HepG2 (cell line): ENCODE data around the gene NDUFS7. TPM values are rescaled to one million over a fixed set of nuclear protein-coding genes. Genes with fewer than 3 reads are reported as not detected.

Experiments
- ATM ChIP-seq: fragments of 450-650 bp; IDR thresholded peaks from 2 replicates; pipeline ENCODE4 v1.7.1; 2017; ENCODE audit warnings: mild to moderate bottlenecking, borderline replicate concordance
- CC2D1A ChIP-seq: sonication (generic); formaldehyde crosslinking; IDR thresholded peaks from 2 replicates; pipeline ENCODE4 v1.8.1; 2023; ENCODE audit warnings: mild to moderate bottlenecking, missing genetic modification reagents
- CCAR2 ChIP-seq: fragments of 200-400 bp; formaldehyde crosslinking; optimal IDR thresholded peaks from 2 replicates; pipeline ENCODE3; 2018; ENCODE audit warnings: low read depth, mild to moderate bottlenecking, low read length, moderate library complexity
- CHD2 ChIP-seq: IDR thresholded peaks from 2 replicates; pipeline ENCODE4 v1.6.1; 2011; ENCODE audit warnings: low read depth, low read length, improper control_type of control experiment
- DMTF1 ChIP-seq: sonication (generic); formaldehyde crosslinking; IDR thresholded peaks from 2 replicates; pipeline ENCODE4 v1.4.0; 2020; ENCODE audit warnings: mild to moderate bottlenecking, missing genetic modification reagents
- EEA1 ChIP-seq: sonication (generic); formaldehyde crosslinking; IDR thresholded peaks from 2 replicates; pipeline ENCODE4 v1.5.1; 2020; ENCODE audit warnings: mild to moderate bottlenecking, missing genetic modification reagents, borderline replicate concordance
- FIP1L1 ChIP-seq: fragments of 200-400 bp; formaldehyde crosslinking; IDR thresholded peaks from 2 replicates; pipeline ENCODE4 v1.6.1; 2018; ENCODE audit warnings: low read depth, mild to moderate bottlenecking, low read length, moderate library complexity, borderline replicate concordance; ENCODE audit not compliant: insufficient read depth
- KLF12 ChIP-seq: sonication (generic); formaldehyde crosslinking; IDR thresholded peaks from 2 replicates; pipeline ENCODE4 v1.4.0; 2020; ENCODE audit warnings: missing genetic modification reagents, borderline replicate concordance
- NFIB ChIP-seq: sonication (generic); formaldehyde crosslinking; IDR thresholded peaks from 2 replicates; pipeline ENCODE4 v1.9.0; 2021; ENCODE audit warnings: missing genetic modification reagents, mild to moderate bottlenecking, borderline replicate concordance
- PRDM4 ChIP-seq: sonication (generic); formaldehyde crosslinking; IDR thresholded peaks from 2 replicates; pipeline ENCODE4 v1.9.0; 2021; ENCODE audit warnings: missing genetic modification reagents, borderline replicate concordance
- RFX3 ChIP-seq: IDR thresholded peaks from 2 replicates; pipeline ENCODE4 v1.6.1; 2016; ENCODE audit warnings: missing biosample characterization, missing genetic modification reagents
- SP4 ChIP-seq: sonication (generic); formaldehyde crosslinking; IDR thresholded peaks from 2 replicates; pipeline ENCODE4 v1.8.1; 2023; ENCODE audit warnings: mild to moderate bottlenecking, missing genetic modification reagents
- THAP8 ChIP-seq: sonication (generic); formaldehyde crosslinking; IDR thresholded peaks from 2 replicates; pipeline ENCODE4 v1.5.1; 2020; ENCODE audit warnings: missing genetic modification reagents, mild to moderate bottlenecking, borderline replicate concordance
- ZBTB8A ChIP-seq: sonication (generic); formaldehyde crosslinking; IDR thresholded peaks from 2 replicates; pipeline ENCODE4 v1.4.0; 2020; ENCODE audit warnings: mild to moderate bottlenecking, low read depth, missing genetic modification reagents, borderline replicate concordance
- ZMAT3 ChIP-seq: sonication (generic); formaldehyde crosslinking; conservative IDR thresholded peaks from 2 replicates; pipeline ENCODE4 v1.7.0; 2021; ENCODE audit warnings: missing genetic modification reagents
- ZNF761 ChIP-seq: sonication (generic); formaldehyde crosslinking; conservative IDR thresholded peaks from 2 replicates; pipeline ENCODE4 v1.4.0; 2020; ENCODE audit warnings: mild to moderate bottlenecking, missing genetic modification reagents
- ZNF839 ChIP-seq: sonication (generic); formaldehyde crosslinking; IDR thresholded peaks from 2 replicates; pipeline ENCODE4 v1.4.0; 2020; ENCODE audit warnings: missing genetic modification reagents, mild to moderate bottlenecking, borderline replicate concordance
- ZNF883 ChIP-seq: sonication (generic); formaldehyde crosslinking; IDR thresholded peaks from 2 replicates; pipeline ENCODE4 v1.5.1; 2020; ENCODE audit warnings: mild to moderate bottlenecking, missing genetic modification reagents; ENCODE audit errors: not compliant biosample characterization
- polyA plus RNA-seq, 8 experiments: library from polyadenylated mRNA; depleted of rRNA in 3 of 8; stranded (reverse) in 7 of 8; unstranded in 1 of 8; fragments of >200 nt; fragmentation: Illumina TruSeq in 4 of 8; extraction: Trizol in 4 of 8; gene quantifications; 2 replicates each; pipeline versions ENCODE4 v1.2.1 to v1.2.3, GENCODE V29; 2011 to 2016; ENCODE audit warnings: low read depth in 4 of 8, missing spikeins in 1 of 8, mixed read lengths in 1 of 8; ENCODE audit not compliant: insufficient read depth in 1 of 8
- total RNA-seq, 5 experiments: library from RNA; depleted of rRNA; stranded (reverse); fragments of >200 nt; fragmentation: Illumina TruSeq; extraction: Trizol; gene quantifications; 2 replicates each; pipeline ENCODE4 v1.2.3, GENCODE V29; 2016; ENCODE audit warnings: low read depth in 1 of 5
- TF ChIP-seq, protein P1 (sequence below): sonication (generic); formaldehyde crosslinking; conservative IDR thresholded peaks from 2 replicates; pipeline ENCODE4 v1.4.0; 2020; ENCODE audit warnings: missing genetic modification reagents

The NDUFS7 gene
- total and polyA plus RNA-seq, 2 of the 13 experiments (the other 11 are each of a cell fraction or from before 2014, with no cell fraction given), result 34.3 to 66.9 TPM

DNA sequence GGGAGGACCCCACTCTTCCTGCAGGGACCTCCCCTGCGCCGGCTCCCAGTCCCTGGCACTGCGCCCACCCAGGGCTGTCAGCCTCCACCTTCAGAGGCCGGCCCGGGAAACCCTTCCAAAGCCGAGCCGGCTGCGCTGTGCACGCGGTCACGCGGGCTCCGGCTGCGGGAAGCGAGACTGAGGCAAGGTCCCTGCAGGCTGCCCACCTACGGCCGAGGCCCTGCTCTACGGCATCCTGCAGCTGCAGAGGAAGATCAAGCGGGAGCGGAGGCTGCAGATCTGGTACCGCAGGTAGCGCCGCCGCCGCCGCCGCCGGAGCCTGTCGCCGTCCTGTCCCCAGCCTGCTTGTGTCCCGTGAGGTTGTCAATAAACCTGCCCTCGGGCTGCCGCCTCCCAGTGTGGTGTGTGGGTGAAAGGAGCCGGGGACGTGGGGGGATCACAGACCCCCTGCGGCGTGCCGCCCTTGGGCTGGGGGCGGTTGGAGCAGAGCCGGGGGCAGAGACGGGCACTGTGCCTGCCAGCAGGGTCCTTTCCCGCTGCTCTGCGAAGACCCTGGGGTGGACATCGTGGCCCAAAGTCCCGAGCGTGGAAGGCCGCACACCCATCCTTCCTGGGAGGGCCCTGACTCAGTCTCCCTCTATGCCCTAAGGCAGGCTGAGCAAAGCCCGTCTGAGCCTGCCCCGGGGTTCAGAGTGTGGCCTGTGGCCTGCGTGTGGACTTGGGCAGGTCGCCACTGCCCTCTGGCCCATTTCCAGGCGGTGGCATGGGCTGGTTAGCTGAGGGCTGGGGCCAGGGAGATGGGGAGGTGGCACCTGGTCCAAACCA, 11.7 kb downstream of the NDUFS7 start (continued):
- no peak for TF ChIP-seq RFX3 (CRISPR knock-in tag)
- 0 out of 2 replicates have a peak, but pooled peaks have one; percentile 26 for TF ChIP-seq FIP1L1
- TF ChIP-seq ZBTB8A, result no peak
- no peak for TF ChIP-seq CCAR2
- TF ChIP-seq SP4, result 0 out of 2 replicates have a peak, but pooled peaks have one; percentile 32
- TF ChIP-seq CC2D1A (CRISPR knock-in tag), result no peak
- TF ChIP-seq PRDM4, result no peak
- TF ChIP-seq ATM, result no peak
- TF ChIP-seq CHD2, result no peak
- no peak for TF ChIP-seq ZNF761 (CRISPR knock-in tag)
- no peak for TF ChIP-seq DMTF1
- no peak for TF ChIP-seq ZNF839 (CRISPR knock-in tag)
- TF ChIP-seq KLF12 (CRISPR knock-in tag), result no peak
- TF ChIP-seq ZNF883, result no peak
- TF ChIP-seq, protein P1, sequence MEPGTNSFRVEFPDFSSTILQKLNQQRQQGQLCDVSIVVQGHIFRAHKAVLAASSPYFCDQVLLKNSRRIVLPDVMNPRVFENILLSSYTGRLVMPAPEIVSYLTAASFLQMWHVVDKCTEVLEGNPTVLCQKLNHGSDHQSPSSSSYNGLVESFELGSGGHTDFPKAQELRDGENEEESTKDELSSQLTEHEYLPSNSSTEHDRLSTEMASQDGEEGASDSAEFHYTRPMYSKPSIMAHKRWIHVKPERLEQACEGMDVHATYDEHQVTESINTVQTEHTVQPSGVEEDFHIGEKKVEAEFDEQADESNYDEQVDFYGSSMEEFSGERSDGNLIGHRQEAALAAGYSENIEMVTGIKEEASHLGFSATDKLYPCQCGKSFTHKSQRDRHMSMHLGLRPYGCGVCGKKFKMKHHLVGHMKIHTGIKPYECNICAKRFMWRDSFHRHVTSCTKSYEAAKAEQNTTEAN (CRISPR knock-in tag), result no peak
- TF ChIP-seq THAP8 (CRISPR knock-in tag), result 0 out of 2 replicates have a peak, but pooled peaks have one; percentile 45
- TF ChIP-seq ZMAT3, result no peak
- no peak for TF ChIP-seq NFIB (CRISPR knock-in tag)
- no peak for TF ChIP-seq EEA1 (CRISPR knock-in tag)
